Measurements from ENCODE around the gene BCAP31. TPM values are rescaled to one million over a fixed set of nuclear protein-coding genes. Genes with fewer than 3 reads are reported as not detected.

BCAP31 gene
- total and polyA plus RNA-seq, 2 of the 13 experiments (the other 11 are each of a cell fraction or from before 2014, with no cell fraction given): 139 to 178 TPM

DNA sequence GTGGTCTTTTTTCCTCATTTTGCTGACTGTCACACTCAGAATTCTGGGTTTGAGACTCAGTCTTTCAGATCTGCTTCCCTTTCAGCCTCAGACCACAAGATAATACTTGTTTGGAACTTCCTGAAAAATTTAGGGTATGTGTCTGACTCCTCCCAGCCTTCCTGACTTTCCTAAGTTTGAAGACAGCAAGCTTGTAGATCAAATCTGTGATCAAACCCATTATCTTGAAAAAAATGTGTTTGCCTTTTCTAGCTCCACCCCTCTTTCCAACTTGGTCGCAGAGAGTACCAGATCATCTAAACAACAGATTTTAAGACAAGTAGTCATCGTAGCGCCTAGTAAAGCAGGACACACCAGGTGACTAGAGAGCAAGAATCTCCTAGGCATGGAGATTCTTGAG lies 9.9 kb downstream of the BCAP31 start:
- intact Hi-C loops (cut with micrococcal nuclease; ENCODE audit: unreplicated experiment) (no loop called here), in situ Hi-C loops (cut with HindIII; ENCODE audit: extremely low pct_ligation_motif_present, low pct_unique_long_range_greater_than_20kb) (no loop called here)
- POLR2A ChIA-PET: no interaction called here
- no peak overlapping the region for H3K9ac ChIP-seq (ENCODE audit: insufficient read depth, low read depth, low read length)
- FAIRE-seq (no peak), ATAC-seq (no peak), DNase-seq (ENCODE audit: low spot score) (no peak)
- no peaks in the 10 kb centered on the region for H3K27me3 ChIP-seq (ENCODE audit: control insufficient read depth in 1 of 2, insufficient read depth in 2 of 2, low read length in 2 of 2)
- CTCF ChIA-PET (ENCODE audit: low intra/inter-chr PET ratio, low total read pairs): no interaction called here
- TF ChIP-seq ZNF644 (CRISPR knock-in tag; IDR thresholded peaks at IDR 0.05; ENCODE audit: low read depth) (no peak), HIVEP1 (CRISPR knock-in tag; IDR thresholded peaks at IDR 0.05) (no peak), SAFB2 (CRISPR knock-in tag; IDR thresholded peaks at IDR 0.05; ENCODE audit: borderline replicate concordance, low read depth) (no peak), ZNF101 (CRISPR knock-in tag; IDR thresholded peaks at IDR 0.05; ENCODE audit: borderline replicate concordance, low read depth) (no peak), KLF11 (CRISPR knock-in tag; IDR thresholded peaks at IDR 0.05) (no peak)
- peaks cover 11 to 36% of the 10 kb centered on the region in 2 experiments; a peak in 4 of 5 replicates for H3K36me3 ChIP-seq (replicated peaks in 1 of 2; ENCODE audit: control insufficient read depth in 1 of 2, insufficient read depth in 2 of 2, low read length in 2 of 2)
- H3K79me2 ChIP-seq (ENCODE audit: insufficient read depth, low read length): peaks cover 2% of the 10 kb centered on the region
- no peaks in the 10 kb centered on the region for H3K4me1 ChIP-seq (ENCODE audit: insufficient read depth, low read length)
- BruUV-seq (replicated peaks): no TSS peak
- 100% methylated on average over 3 of the region's 3 CpGs for WGBS (ENCODE audit: low lambda C conversion rate)
- no peak overlapping the region for H3K4me3 ChIP-seq (replicated peaks in 1 of 3; ENCODE audit: insufficient read depth in 1 of 3, low read depth in 2 of 3, low read length in 3 of 3)
- no peak overlapping the region for H3K4me2 ChIP-seq (ENCODE audit: low read depth, low read length)
- H2AFZ ChIP-seq (ENCODE audit: low read length): no peak overlapping the region
- H3K9me3 ChIP-seq (ENCODE audit: low read length): no peaks in the 10 kb centered on the region
- H3K27ac ChIP-seq (ENCODE audit: extremely low read length, insufficient read depth, low read length): no peak overlapping the region
- no peaks in the 10 kb centered on the region for H4K20me1 ChIP-seq (ENCODE audit: insufficient read depth, low read length)

DNA sequence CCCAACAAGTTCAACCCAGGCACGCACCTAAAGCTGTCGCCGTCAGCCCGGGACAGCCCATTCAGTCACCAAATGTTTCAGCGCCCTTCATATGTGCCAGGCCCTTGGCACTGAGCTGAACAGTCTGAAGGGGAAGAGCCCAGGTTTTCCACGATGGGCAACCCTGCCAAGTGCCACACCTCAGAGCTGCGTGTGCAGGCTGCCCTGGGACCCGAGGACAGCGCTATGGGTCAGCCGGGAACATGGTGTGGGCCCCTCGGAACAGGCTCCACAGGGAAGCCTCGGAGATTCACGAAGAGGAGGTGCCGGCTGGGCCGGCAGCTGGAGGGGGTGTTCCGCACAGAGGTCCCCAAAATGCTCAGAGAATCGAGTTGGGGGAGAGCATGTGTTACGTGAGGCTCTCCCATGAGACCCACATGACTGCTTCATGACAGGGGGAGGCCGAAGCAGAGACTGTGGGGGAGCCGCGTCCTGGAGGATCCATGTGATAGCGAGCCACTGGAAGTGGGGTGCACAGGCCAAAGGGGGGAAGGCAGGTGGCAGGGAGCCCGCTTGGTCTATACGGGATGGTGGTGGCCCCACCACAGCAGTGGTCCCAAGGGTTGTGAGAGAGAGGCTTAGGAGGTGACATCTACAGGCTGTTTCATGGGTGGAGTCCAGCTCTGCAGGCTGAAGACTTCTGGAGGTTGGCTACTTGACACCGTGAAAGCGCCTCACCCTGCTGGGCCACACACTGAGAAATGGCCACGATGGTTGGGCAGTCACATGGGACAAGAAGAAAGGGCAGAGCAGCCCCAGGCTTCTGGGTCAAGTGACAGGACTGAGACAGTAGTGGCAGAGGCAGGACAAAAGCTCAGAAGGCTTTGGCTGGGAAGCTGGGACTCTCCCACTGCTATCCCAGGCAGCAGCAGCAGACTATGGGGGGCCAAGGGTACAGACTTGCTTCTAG lies 14.2 kb downstream of the BCAP31 start:
- Histone ChIP-seq H2AFZ (ENCODE audit: low read length) (no peak overlapping the region), H3K4me1 (ENCODE audit: insufficient read depth, low read length) (no peaks in the 10 kb centered on the region), H3K27me3 (ENCODE audit: control insufficient read depth in 1 of 2, insufficient read depth in 2 of 2, low read length in 2 of 2) (no peaks in the 10 kb centered on the region), H3K4me2 (ENCODE audit: low read depth, low read length) (no peak overlapping the region), H3K79me2 (ENCODE audit: insufficient read depth, low read length) (peaks cover 2% of the 10 kb centered on the region), H3K36me3 (replicated peaks in 1 of 2; ENCODE audit: control insufficient read depth in 1 of 2, insufficient read depth in 2 of 2, low read length in 2 of 2) (peaks cover 5 to 19% of the 10 kb centered on the region in 2 experiments; a peak in 4 of 5 replicates), H4K20me1 (ENCODE audit: insufficient read depth, low read length) (no peaks in the 10 kb centered on the region), H3K27ac (ENCODE audit: extremely low read length, insufficient read depth, low read length) (no peak overlapping the region), H3K9ac (ENCODE audit: insufficient read depth, low read depth, low read length) (no peak overlapping the region), H3K4me3 (replicated peaks in 1 of 3; ENCODE audit: insufficient read depth in 1 of 3, low read depth in 2 of 3, low read length in 3 of 3) (no peak overlapping the region), H3K9me3 (ENCODE audit: low read length) (no peaks in the 10 kb centered on the region)
- no TSS peak for BruUV-seq (replicated peaks)
- intact Hi-C loops (cut with micrococcal nuclease; ENCODE audit: unreplicated experiment) (no loop called here), in situ Hi-C loops (cut with HindIII; ENCODE audit: extremely low pct_ligation_motif_present, low pct_unique_long_range_greater_than_20kb) (no loop called here)
- DNase-seq (ENCODE audit: low spot score): no peak
- no peak for FAIRE-seq
- ATAC-seq: no peak
- ChIA-PET CTCF (ENCODE audit: low intra/inter-chr PET ratio, low total read pairs) (no interaction called here), POLR2A (interaction anchor here (1.1 to 1.4 kb wide), 2 partner anchors 14 to 17 kb away, joined by 4 read pairs; no protein-coding TSS in a partner anchor)
- 99% methylated on average over 12 of the region's 27 CpGs for WGBS (ENCODE audit: low lambda C conversion rate)
- TF ChIP-seq RARA (CRISPR knock-in tag; IDR thresholded peaks at IDR 0.05): no peak
- TF ChIP-seq, protein P1, sequence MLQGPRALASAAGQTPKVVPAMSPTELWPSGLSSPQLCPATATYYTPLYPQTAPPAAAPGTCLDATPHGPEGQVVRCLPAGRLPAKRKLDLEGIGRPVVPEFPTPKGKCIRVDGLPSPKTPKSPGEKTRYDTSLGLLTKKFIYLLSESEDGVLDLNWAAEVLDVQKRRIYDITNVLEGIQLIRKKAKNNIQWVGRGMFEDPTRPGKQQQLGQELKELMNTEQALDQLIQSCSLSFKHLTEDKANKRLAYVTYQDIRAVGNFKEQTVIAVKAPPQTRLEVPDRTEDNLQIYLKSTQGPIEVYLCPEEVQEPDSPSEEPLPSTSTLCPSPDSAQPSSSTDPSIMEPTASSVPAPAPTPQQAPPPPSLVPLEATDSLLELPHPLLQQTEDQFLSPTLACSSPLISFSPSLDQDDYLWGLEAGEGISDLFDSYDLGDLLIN (CRISPR knock-in tag; IDR thresholded peaks at IDR 0.05; ENCODE audit: borderline replicate concordance): no peak
- no peak for TF ChIP-seq MBNL3 (CRISPR knock-in tag; conservative IDR thresholded peaks at IDR 0.05)
- TF ChIP-seq SRF (IDR thresholded peaks at IDR 0.05; ENCODE audit: low read depth, low read length): no peak
- no peak for TF ChIP-seq NFIB (CRISPR knock-in tag; IDR thresholded peaks at IDR 0.05; ENCODE audit: borderline replicate concordance)
- TF ChIP-seq PCBP1 (IDR thresholded peaks at IDR 0.05; ENCODE audit: borderline replicate concordance, low read depth, low read length): no peak
- TF ChIP-seq ZNF570 (CRISPR knock-in tag; IDR thresholded peaks at IDR 0.05; ENCODE audit: borderline replicate concordance): no peak
- no peak for TF ChIP-seq GATAD1 (CRISPR knock-in tag; IDR thresholded peaks at IDR 0.05)
- TF ChIP-seq PRMT3 (CRISPR knock-in tag; IDR thresholded peaks at IDR 0.05; ENCODE audit: borderline replicate concordance, low read depth): no peak
- TF ChIP-seq RFX1 (IDR thresholded peaks at IDR 0.05): no peak
- TF ChIP-seq HNRNPUL1 (IDR thresholded peaks at IDR 0.05; ENCODE audit: low read depth, low read length): no peak

Data from HepG2 (cell line).